ENCODE measurements around the gene JAM3. TPM values are rescaled to one million over a fixed set of nuclear protein-coding genes. Genes with fewer than 3 reads are reported as not detected.

Gene JAM3
- total and polyA plus RNA-seq, 2 donors (not counting 1 experiment from before 2014, with no cell fraction given), result 13.5 to 29.6 TPM

GRCh38 chr11:134157451-134157850, 88.6 kb downstream of the JAM3 start:
- H3K4me2 ChIP-seq (replicated peaks; ENCODE audit: low read depth, low read length, poor library complexity, severe bottlenecking), result no peak overlapping the region
- no peak overlapping the region for H3K27ac ChIP-seq (ENCODE audit: low read length in 2 of 2)
- H3K79me2 ChIP-seq (ENCODE audit: control insufficient read depth, insufficient read depth, low read length), result no peaks in the 10 kb centered on the region
- intact Hi-C loops (cut with micrococcal nuclease), result no loop called here
- H3K9ac ChIP-seq (ENCODE audit: low read length), result no peak overlapping the region
- no CpG with 5 or more reads among the region's 4 CpGs for WGBS (ENCODE audit: insufficient coverage)
- H3K27ac Mint-ChIP-seq, result no peak overlapping the region
- no peak overlapping the region for H2AFZ ChIP-seq (ENCODE audit: insufficient read depth, low read depth, low read length, poor library complexity, severe bottlenecking)
- H3K4me3 ChIP-seq (ENCODE audit: control extremely low read depth in 1 of 5, extremely low read depth in 1 of 5, insufficient read depth in 1 of 5, low read depth in 2 of 5, low read length in 4 of 5), result no peak overlapping the region
- H3K4me1 Mint-ChIP-seq, result no peaks in the 10 kb centered on the region
- ATAC-seq (ENCODE audit: low read depth) (no peak), DNase-seq (no peak)
- no peaks in the 10 kb centered on the region for H3K9me3 ChIP-seq (ENCODE audit: control extremely low read depth in 1 of 3, control insufficient read depth in 2 of 3, insufficient read depth in 1 of 3, low read length in 2 of 3)
- H3K4me3 Mint-ChIP-seq, result no peak overlapping the region
- no peaks in the 10 kb centered on the region for H3K27me3 Mint-ChIP-seq
- no peaks in the 10 kb centered on the region for H3K4me1 ChIP-seq (ENCODE audit: control insufficient read depth in 2 of 2, insufficient read depth in 2 of 2, low read length in 2 of 2)
- CTCF ChIA-PET, result interaction anchor here (0.6 to 1.0 kb wide), 2 partner anchors 107 to 377 kb away, joined by 3 read pairs; no protein-coding TSS in a partner anchor
- H3K36me3 ChIP-seq (replicated peaks in 1 of 2; ENCODE audit: control extremely low read depth in 1 of 2, control insufficient read depth in 1 of 2, extremely low read depth in 1 of 2, insufficient read depth in 2 of 2, low read length in 1 of 2), result peaks cover 0 to 53% of the 10 kb centered on the region in 2 experiments
- H3K27me3 ChIP-seq (replicated peaks in 1 of 4; ENCODE audit: control extremely low read depth in 1 of 4, control insufficient read depth in 3 of 4, insufficient read depth in 4 of 4, low read length in 3 of 4), result no peaks in the 10 kb centered on the region
- no peaks in the 10 kb centered on the region for H4K20me1 ChIP-seq (ENCODE audit: control insufficient read depth, insufficient read depth, low read length, poor library complexity, severe bottlenecking)
- TF ChIP-seq, protein P1, sequence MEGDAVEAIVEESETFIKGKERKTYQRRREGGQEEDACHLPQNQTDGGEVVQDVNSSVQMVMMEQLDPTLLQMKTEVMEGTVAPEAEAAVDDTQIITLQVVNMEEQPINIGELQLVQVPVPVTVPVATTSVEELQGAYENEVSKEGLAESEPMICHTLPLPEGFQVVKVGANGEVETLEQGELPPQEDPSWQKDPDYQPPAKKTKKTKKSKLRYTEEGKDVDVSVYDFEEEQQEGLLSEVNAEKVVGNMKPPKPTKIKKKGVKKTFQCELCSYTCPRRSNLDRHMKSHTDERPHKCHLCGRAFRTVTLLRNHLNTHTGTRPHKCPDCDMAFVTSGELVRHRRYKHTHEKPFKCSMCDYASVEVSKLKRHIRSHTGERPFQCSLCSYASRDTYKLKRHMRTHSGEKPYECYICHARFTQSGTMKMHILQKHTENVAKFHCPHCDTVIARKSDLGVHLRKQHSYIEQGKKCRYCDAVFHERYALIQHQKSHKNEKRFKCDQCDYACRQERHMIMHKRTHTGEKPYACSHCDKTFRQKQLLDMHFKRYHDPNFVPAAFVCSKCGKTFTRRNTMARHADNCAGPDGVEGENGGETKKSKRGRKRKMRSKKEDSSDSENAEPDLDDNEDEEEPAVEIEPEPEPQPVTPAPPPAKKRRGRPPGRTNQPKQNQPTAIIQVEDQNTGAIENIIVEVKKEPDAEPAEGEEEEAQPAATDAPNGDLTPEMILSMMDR (IDR thresholded peaks at IDR 0.05), result no peak
- no peak for TF ChIP-seq EZH2 (IDR thresholded peaks at IDR 0.05; ENCODE audit: borderline replicate concordance, insufficient read depth, low read depth, low read length, poor library complexity, severe bottlenecking)
- POLR2A ChIA-PET, result no interaction called here
- no peaks in the 10 kb centered on the region for H3K9me3 Mint-ChIP-seq (ENCODE audit: insufficient read depth)

DNA sequence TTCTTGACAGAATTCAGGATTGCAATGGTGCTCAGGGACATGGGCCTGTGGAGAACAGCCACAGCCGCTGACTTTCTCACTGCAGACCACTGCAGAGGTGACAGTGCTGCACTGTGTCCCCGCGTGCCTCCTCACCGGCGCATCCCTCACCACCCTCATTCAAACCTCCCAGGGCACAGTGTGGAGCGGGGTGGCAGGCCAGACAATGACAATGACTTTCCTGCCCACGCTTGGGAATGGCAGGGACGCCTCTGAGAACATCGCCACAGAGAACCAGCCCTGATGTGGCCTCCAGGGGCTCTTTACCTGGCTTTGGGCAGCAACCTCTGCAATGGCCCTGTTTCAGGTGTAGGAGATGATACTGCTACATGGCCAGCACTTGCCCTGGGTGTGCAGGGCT, 89.2 kb downstream of the JAM3 start:
- POLR2A ChIA-PET, result no interaction called here
- CTCF ChIA-PET, result interaction anchor here (1.0 kb wide), 1 partner anchor 108 kb away, joined by 3 read pairs; no protein-coding TSS in a partner anchor
- no peaks in the 10 kb centered on the region for H3K4me1 ChIP-seq (ENCODE audit: control insufficient read depth in 2 of 2, insufficient read depth in 2 of 2, low read length in 2 of 2)
- no peak for ATAC-seq (ENCODE audit: low read depth)
- no peak for DNase-seq
- intact Hi-C loops (cut with micrococcal nuclease), result no loop called here
- Mint-ChIP-seq H3K27me3 (no peaks in the 10 kb centered on the region), H3K9me3 (ENCODE audit: insufficient read depth) (no peaks in the 10 kb centered on the region), H3K4me1 (no peaks in the 10 kb centered on the region), H3K4me3 (no peak overlapping the region), H3K27ac (no peak overlapping the region)
- no peak overlapping the region for H3K4me3 ChIP-seq (ENCODE audit: control extremely low read depth in 1 of 5, extremely low read depth in 1 of 5, insufficient read depth in 1 of 5, low read depth in 2 of 5, low read length in 4 of 5)
- no peak for TF ChIP-seq EZH2 (IDR thresholded peaks at IDR 0.05; ENCODE audit: borderline replicate concordance, insufficient read depth, low read depth, low read length, poor library complexity, severe bottlenecking)
- TF ChIP-seq, protein P1 (IDR thresholded peaks at IDR 0.05), result no peak
- no peaks in the 10 kb centered on the region for H4K20me1 ChIP-seq (ENCODE audit: control insufficient read depth, insufficient read depth, low read length, poor library complexity, severe bottlenecking)
- H3K4me2 ChIP-seq (replicated peaks; ENCODE audit: low read depth, low read length, poor library complexity, severe bottlenecking), result no peak overlapping the region
- WGBS (ENCODE audit: insufficient coverage), result 98% methylated on average over 9 of the region's 9 CpGs
- H3K27ac ChIP-seq (ENCODE audit: low read length in 2 of 2), result no peak overlapping the region
- no peaks in the 10 kb centered on the region for H3K9me3 ChIP-seq (ENCODE audit: control extremely low read depth in 1 of 3, control insufficient read depth in 2 of 3, insufficient read depth in 1 of 3, low read length in 2 of 3)
- H3K9ac ChIP-seq (ENCODE audit: low read length), result no peak overlapping the region
- H3K36me3 ChIP-seq (replicated peaks in 1 of 2; ENCODE audit: control extremely low read depth in 1 of 2, control insufficient read depth in 1 of 2, extremely low read depth in 1 of 2, insufficient read depth in 2 of 2, low read length in 1 of 2), result peaks cover 0 to 52% of the 10 kb centered on the region in 2 experiments
- no peaks in the 10 kb centered on the region for H3K27me3 ChIP-seq (replicated peaks in 1 of 4; ENCODE audit: control extremely low read depth in 1 of 4, control insufficient read depth in 3 of 4, insufficient read depth in 4 of 4, low read length in 3 of 4)
- H2AFZ ChIP-seq (ENCODE audit: insufficient read depth, low read depth, low read length, poor library complexity, severe bottlenecking), result no peak overlapping the region
- H3K79me2 ChIP-seq (ENCODE audit: control insufficient read depth, insufficient read depth, low read length), result no peaks in the 10 kb centered on the region

Data from B cell (primary cell).